GM13976 (cell line): ENCODE results near the gene ZNF469.
"Not testable (repeated sequence)": the region's sequence is repeated elsewhere in the genome, so short reads cannot be mapped to it uniquely, and the experiment has no call there.

Source experiments
- DNase-seq: peaks from one replicate; pipeline ENCODE4 v3.0.0; 2012; ENCODE audit warnings: low spot score
- CTCF ChIP-seq: IDR thresholded peaks from 2 replicates; pipeline ENCODE4 v1.5.1; 2012; ENCODE audit warnings: borderline replicate concordance, mild to moderate bottlenecking; ENCODE audit not compliant: insufficient read depth; ENCODE audit errors: extremely low read depth, missing control alignments, control extremely low read depth
- in situ Hi-C: fragments of 300-500 bp; cut with MboI; formaldehyde crosslinking; loops from one replicate; pipeline ENCODE4 v1.12.0; 2022; ENCODE audit warnings: low sequenced_read_pairs, mixed read lengths, inconsistent platforms; ENCODE audit not compliant: unreplicated experiment

The ZNF469 gene

GRCh38 chr16:88409296-88410065 is 26.7 kb downstream of the ZNF469 start:
- TF ChIP-seq CTCF: no peak

GRCh38 chr16:88410297-88410968 is 27.7 kb downstream of the ZNF469 start:
- DNase-seq, in situ Hi-C loops: not testable (repeated sequence)

More at GRCh38 chr16:88409296-88410065, 26.7 kb downstream of the ZNF469 start:
- in situ Hi-C loops: no loop called here
- no peak for DNase-seq

- in situ Hi-C loops: no loop called here
- DNase-seq: no peak
- TF ChIP-seq CTCF: no peak
Measured at GRCh38 chr16:88411951-88412576, 29.3 kb downstream of the ZNF469 start.

- in situ Hi-C loops: no loop called here
- TF ChIP-seq CTCF: no peak
- no peak for DNase-seq
Measured at GRCh38 chr16:88412766-88413165, 30.0 kb downstream of the ZNF469 start.

GRCh38 chr16:88413231-88413630 is 30.5 kb downstream of the ZNF469 start:
- in situ Hi-C loops: no loop called here
- TF ChIP-seq CTCF: no peak

GRCh38 chr16:88413631-88414030 is 30.9 kb downstream of the ZNF469 start:
- no peak for TF ChIP-seq CTCF
- in situ Hi-C loops: no loop called here
- DNase-seq: no peak

More at GRCh38 chr16:88413231-88413630, 30.5 kb downstream of the ZNF469 start:
- no peak for DNase-seq
